NCI-H774 (cell line): ENCODE measurements around the gene GPR161.
"Not testable (repeated sequence)": the region's sequence is repeated elsewhere in the genome, so short reads cannot be mapped to it uniquely, and the experiment has no call there.

Experiments used
- DNase-seq: peaks from one replicate; lab custom pipeline; 2025; lab: John Stamatoyannopoulos, UW

GPR161 gene, protein sequence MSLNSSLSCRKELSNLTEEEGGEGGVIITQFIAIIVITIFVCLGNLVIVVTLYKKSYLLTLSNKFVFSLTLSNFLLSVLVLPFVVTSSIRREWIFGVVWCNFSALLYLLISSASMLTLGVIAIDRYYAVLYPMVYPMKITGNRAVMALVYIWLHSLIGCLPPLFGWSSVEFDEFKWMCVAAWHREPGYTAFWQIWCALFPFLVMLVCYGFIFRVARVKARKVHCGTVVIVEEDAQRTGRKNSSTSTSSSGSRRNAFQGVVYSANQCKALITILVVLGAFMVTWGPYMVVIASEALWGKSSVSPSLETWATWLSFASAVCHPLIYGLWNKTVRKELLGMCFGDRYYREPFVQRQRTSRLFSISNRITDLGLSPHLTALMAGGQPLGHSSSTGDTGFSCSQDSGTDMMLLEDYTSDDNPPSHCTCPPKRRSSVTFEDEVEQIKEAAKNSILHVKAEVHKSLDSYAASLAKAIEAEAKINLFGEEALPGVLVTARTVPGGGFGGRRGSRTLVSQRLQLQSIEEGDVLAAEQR

DNA sequence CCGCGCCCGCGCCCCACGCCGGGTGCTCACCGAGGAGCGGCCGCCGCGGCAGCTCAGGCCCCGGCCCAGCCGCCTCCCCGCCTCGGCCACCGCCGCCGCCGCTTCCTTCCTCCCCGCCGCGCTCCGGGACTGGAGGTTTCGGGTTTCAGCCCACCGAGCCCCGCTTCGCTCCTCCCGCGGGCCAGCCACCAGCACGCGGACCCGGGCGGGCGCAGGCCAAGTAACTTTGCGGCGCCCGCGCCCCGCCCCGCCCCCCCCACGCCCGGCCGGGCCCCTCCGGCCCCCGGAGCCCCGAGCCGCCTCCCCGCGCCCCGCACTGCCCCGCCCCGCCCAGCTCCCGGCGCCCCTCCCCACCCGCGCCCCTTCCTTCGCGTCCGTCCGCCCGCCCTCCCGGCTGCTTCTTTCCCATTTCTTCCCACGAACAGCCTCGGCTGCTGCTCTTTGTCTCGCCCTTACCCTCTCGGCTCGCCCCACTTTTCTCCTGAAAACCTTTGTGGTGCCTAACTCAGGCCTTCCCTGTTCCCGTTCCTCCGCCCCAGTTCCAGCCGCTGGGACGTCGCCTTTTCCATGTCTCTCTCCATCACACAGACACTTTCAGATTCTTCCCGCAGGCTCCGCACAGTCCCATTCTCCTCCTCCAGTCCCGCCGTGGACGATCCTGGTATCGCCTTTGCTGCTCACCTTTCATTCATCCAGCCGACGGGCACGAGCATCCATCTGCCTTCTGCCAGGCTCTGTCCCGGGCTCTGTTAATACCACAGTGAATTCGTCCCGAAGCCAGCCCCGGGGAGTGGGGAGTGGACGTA, at the start of gene GPR161:
TSS of gene GPR161 (minus strand) at position 222 of the 806 bp plus-strand sequence. CDS start 32,080 bp downstream, outside the sequence.
- peak; percentile 20 for DNase-seq

DNA sequence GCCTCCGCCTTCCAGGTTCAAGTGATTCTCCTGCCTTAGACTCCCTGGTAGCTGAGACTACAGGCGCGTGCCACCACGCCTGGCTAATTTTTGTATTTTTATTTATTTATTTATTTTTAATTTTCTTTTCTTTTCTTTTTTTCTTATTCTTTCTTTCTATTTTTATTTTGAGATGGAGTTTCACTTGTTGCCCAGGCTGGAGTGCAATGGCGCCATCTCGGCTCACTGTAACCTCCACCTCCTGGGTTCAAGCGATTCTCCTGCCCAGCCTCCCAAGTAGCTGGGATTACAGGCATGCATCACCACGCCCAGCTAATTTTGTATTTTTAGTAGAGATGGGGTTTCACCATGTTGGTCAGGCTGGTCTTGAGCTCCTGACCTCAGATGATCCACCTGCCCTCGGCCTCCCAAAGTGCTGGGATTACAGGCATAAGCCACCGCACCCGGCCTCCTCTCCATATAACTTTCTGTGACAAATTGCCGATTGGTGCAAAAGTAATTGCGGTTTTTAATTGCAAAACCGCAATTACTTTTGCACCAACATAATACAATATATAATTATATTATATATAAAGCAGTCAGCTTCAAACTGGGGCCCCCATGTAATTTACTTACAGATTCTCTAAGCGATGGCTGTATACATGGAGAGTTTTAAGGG, 44.5 kb upstream of the GPR161 start:
- not testable (repeated sequence) for DNase-seq

DNA sequence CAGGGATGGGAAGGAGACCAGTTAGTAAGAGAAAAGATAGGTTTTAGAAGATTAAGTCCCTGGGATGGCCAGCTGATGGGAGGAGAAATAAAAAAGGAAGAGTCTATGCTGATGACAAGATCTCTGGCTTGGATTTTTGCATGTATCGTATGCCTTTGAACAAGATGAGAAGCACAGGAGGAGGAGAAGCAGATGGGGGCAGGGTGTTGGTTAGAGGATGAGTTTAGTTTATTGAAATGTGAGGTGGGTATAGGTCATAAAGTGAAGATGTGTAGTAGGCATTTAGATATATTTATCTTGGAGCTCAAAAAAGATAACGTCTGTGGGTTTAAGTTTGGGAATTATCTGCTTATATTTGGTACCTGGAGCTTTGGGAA, 43.4 kb upstream of the GPR161 start:
- DNase-seq: no peak

DNA sequence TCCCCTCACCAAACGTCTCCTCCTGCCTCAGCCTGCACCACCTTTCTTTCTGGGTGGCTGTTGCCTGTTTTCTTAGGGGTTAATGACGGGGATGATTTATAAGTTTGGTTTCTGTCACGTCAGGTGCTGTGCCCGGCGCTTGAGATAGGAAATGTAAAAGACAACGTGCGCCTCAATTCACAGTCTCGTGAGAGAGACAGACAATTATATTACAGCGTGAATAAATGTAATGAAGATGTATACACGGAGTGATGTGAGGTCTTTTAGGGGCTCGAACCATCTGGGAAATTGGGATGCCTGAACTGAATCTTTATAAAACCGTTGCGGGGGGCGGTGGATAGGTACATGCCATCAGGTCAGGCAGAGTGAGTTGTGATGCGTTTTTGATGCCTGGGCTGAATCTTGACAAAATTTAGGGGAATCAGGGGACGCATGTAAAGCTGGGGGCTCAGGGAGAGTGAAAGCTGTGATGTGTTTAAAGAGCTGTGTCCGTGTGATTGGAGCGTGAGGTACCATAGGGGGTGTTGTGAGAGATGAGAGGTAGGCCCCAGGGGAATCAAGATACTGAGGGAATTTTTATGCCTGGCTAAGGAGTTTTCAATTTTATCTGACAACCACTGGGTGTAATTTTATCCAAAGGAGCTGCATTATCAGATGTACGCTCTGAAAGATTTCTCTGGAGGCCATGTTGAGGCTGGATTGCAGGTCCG, 42.9 kb upstream of the GPR161 start:
- DNase-seq: no peak

DNA sequence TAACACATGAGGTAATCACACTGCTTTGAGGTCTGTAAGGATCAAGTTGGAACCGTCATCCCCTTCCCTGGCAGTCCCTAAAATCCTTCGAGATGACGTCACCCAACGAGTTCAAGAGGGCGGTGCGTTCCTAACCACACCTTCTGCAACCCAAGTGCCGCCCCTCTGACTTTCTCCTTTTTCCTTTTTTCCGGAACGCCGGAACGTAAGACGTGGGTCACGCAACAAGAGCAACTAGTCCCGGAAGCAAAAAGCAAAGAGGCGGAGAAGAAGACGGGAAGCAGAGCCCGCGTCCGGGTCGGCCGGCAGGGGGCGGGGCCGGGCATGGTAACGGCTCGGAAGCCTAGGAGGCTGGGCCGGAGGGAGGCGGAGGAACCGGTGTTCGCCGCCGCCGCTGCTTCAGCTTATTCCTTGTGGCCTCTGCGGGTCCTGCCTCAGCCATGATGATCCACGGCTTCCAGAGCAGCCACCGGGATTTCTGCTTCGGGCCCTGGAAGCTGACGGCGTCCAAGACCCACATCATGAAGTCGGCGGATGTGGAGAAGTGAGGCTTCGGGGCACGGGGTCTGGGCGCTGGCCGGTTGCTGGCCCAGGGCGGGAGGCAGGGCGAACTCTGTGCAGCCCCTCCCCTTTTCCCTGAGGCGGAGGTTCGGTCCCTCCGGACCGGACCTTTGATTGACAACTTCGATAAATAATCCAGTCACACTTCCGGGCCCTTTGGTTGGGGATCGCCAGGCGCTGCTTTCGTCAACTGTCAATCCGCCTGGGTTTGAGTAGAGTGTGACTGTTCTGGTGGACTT, 42.1 kb upstream of the GPR161 start, which contains the start of gene TIPRL:
TSS of gene TIPRL (plus strand) at position 325 of the 800 bp plus-strand sequence. CDS start at position 441, 116 bp downstream.
- peak; percentile 98 for DNase-seq

DNA sequence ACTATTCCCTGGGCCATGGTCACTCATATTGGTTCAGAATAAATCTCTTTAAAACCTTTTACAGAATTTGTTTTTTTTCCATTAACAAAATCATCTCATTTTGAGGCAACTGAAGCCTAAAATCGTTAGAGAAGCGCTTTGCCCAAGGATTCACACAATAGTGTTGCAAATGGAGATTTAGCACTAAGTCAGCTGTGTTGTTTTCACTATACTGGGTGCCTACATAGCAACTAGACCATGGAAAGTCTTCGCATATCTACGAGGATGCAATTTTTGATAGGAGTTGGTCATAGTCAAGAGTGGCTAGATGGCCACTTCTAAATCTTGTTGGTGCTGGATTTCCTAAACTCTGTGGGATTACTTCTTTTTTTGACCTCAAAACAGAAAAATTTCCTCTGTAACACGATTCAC, 41.5 kb upstream of the GPR161 start:
- no peak for DNase-seq

DNA sequence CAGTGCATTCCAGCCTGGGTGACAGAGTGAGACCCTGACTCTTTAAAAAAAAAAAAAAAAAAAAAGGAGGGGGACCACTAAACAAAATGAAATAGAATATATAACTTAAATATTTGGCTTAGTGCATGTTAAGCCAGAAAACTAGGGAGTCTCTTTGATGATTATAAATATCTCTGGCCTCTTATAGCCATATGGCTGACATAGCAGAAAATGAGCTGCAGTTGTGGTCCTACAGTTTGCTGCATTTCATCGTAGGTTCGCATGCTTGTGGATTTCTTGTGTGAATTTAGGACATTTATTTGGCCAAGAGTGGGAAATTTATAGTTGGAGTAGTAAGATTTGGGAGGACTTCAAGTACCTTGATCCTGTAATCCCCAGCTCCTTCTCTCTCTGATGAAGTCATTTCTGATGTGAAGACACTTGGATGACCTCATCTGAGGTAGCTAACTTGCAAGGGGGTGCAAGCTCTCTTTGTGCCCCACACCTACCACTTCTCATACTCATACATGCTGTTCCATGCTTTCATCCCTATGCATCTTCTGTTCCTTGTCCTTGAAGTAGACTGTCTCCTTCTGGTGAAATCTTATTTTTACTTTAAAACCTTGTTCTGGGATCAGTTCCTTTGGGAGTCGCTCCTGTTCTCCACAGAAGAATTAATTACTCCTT, 35.7 kb upstream of the GPR161 start:
- DNase-seq: no peak

DNA sequence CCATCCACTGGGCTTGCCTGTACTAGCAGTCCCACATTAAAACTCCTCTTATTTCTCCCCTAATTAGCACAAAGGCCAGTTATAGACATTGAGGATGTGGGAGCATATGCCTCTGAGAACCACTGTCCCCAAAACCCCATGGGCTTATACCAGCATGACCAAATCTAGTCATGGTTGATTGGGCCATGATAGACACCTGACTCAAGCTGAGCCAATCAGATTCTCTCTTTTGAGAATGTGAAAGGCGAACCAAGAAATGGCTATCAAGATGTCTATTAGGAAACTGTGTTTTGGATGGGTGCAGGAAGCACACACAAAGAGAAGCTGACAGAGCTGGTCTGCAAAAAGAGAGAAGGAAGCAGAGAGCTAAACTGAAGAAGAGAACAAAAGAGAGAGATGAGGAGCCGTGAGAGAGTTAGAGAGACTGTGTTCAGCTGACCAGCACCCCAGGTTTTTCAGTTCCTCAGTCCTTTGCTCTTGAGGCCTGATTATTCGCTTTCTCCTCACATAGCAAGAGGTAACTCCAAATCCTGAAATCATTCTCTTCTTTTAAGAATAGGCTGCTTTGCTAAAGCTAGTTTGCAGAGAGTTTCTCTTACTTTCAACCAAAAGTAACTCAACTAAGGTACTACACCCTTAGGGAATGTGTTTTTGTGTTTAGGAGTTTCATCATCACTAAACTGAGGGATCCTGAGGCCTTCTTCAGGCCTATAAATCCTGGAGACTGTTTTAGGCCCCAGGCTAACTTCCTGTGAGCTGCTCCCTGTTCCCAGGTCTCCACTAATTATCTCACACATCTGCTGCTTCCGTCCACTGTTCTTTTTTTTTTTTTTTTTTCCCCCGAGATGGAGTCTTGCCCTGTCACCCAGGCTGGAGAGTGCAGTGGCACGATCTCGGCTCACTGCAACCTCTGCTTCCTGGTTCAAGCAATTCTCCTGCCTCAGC, 34.1 kb upstream of the GPR161 start:
- DNase-seq: no peak

DNA sequence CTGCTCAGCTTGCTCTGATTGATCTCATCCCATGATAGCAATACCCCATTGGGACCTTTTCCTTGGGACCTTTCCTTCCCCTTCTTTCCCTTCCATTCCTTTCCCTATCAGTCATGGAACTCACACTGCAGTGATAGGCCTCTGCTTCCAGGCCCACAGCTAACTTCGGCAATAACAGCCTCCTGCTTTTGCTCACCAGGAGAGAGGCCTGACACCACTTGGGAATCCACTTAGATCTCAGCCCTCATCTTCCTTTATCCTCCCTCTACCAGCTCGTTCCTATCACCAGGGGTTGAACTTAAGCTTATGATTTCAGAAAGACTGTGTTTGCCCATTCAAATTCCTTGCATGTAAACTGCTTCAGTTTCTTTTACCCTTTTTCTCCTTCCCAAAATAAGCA, 31.1 kb upstream of the GPR161 start:
- no peak for DNase-seq

DNA sequence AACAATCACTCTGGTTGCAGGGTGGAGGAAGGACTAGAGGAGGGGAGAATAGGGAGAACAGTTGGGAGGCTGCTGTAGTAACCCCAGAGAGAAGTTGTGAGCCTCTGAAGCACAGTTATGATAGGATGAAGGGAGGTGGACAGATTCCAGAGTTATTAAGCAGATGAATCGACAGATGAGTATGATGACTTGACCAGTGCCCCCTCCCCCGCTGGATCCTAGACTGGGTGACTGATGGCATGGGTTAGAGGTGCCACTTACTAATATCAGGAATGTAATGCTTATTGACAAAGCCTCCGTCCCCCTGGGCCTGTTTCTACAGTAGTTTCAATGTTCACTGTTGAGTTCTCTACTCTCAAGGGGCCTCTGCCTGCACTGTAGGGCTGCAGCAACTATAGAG, 28.0 kb upstream of the GPR161 start:
- DNase-seq: no peak

DNA sequence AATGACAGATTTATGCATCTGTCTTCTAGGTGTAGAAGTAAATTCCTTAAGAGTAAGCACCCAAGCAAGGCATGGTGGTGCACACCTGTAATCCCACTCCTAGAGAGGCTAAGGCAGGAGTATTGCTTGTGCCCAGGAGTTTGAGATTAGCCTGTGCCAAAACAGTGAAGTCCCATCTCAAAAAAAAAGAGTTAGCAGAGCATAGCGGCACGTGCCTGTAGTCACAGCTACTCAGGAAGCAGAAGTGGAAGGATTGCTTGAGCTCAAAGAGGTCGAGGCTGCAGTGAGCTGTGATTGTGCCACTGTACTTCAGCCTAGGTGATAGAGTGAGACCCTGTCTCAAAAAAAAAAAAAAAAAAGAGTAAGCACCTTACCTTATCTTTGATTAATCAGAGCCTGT, 26.9 kb upstream of the GPR161 start:
- DNase-seq: no peak

DNA sequence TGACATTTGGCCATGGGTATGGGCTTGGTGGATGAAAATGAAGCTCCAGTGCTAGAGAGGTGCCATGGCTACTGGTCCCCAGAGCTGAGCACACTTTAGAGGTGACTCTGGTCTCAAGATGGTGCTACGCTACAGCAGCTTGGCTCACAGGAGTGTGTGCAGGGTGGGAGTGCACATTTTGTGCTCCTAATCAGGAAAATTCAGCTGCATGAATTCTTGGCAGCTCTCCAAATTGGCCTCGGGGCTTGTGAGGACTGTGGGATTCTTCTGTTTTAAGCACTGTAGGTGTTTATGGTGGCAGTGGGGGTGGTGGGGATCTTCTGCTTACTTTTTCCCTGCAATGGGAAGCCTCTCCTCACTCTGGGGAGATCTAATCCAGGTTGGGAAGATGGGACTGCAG, 24.7 kb upstream of the GPR161 start:
- no peak for DNase-seq

DNA sequence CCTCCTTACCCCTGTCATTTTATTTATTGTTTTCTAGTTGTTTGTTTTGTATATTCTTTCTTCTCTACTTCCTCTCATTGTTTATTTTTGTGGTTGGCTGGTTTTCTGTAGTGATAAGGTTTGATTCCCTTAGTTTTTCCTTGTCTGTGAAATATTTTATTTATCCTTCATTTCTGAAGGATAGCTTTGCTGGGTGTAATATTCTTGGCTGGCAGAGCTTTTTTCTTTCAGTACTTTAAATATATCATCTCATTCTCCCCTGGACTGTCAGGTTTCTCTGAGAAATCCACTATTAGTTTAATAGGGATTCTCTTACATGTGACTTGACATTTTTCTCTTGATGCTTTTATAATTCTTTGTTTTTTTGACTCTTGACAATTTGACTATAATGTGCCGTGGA, 23.2 kb upstream of the GPR161 start:
- no peak for DNase-seq

DNA sequence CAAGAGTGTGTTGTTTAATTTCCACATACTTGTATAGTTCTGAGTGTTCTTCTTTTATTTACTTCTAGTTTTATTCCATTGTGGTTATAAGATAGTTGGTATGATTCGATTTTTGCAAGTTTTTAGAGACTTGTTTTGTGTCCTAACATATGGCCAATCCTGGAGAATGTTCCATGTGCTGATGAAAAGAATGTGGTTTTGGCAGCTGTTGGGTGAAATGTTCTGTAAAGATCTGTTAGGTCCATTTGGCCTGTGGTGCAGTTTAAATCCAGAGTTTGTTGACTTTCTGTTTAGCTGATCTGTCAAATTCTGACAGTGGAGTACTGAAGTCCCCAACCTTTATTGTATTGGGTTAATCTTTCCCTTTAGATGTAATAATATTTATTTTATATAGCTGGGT, 22.5 kb upstream of the GPR161 start:
- DNase-seq: no peak

DNA sequence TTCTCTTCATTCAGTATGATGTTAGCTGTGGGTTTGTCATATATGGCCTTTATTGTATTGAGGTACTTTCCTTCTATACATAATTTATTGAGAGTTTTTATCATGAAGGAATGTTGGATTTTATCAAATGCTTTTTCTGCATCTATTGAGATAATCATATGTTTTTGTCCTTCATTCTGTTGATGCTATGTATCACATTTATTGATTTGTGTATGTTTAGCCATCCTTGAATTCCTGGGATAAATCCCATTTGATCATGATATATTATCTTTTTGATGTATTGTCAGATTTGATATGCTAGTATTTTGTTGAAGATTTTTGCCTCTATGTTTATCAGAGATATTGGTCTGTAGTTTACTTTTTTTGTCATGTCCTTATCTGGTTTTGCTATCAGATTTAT, 20.9 kb upstream of the GPR161 start:
- DNase-seq: no peak

DNA sequence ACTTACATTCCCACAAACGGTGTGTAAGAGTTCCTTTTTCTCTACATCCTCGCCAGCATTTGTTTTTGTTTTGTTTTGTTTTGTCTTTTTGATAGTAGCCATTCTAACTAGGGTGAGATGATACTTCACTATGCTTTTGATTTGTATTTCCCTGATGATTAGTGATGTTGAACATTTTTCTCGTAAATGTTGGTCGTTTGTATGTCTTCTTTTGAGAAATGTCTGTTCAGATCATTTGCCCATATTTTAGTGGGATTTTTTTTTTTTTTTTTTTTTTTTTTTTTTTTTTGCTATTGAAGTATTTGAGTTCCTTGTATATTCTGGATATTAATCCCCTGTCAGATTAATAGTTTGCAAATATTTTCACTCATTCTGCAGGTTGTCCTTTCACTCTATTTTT, 19.2 kb upstream of the GPR161 start:
- DNase-seq: no peak

DNA sequence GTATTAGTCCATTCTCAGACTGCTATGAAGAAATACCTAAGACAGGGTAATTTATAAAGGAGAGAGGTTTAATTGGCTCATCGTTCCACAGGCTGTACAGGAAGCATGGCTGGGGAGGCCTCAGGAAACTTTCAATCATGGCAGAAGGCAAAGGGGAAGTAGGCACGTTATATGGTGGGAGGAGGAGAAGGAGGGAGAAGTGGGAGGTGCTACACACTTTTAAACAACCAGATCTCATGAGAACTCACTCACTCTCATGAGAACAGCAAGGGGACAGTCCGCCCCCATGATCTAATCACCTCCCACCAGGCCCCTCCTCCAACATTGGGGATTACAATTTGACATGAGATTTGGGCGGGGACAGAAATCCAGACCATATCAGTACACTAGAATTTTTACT, 18.0 kb upstream of the GPR161 start:
- DNase-seq: not testable (repeated sequence)

DNA sequence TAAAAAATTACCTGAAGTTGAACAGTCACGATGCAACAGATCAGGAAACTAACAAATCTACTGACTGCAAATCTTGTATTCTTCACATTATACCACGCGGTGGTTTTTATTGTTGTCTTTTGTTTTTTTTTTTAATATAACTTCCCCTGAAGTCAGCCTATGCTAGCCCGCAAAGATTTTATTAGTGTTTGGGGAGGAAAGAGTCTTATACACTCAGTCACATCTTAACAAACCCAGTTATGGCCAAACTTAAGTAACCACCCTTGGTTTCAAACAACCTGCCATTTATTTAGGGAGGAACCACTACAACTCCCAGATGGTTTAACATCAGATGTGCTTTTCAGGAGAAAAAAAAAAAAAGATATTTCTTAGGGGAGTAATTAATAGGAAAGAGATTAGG, 15.2 kb upstream of the GPR161 start:
- DNase-seq: no peak

DNA sequence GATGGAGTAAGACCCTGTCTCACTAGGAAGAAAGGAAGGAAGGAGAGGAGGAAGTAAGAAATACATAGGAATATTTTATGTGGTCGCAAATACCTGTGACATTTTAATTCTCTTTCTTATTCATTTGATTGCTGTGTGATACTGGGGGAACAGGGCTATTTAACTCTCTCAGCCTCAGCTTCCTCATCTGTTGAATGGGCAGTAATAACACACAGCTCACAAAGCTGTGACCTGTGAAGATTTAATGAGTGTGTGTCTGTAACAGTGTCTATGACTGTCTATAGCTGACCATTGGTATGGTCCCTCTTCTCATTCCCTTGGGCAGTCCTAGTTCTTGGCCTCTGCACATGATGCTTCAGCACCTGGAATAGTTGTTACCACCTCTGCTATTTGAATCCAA, 13.6 kb upstream of the GPR161 start:
- DNase-seq: no peak
